ENCODE results near the gene RALGAPB. TPM values are rescaled to one million over a fixed set of nuclear protein-coding genes. Genes with fewer than 3 reads are reported as not detected.
"Not testable (repeated sequence)": the region's sequence is repeated elsewhere in the genome, so short reads cannot be mapped to it uniquely, and the experiment has no call there.

Gene RALGAPB
- polyA plus RNA-seq, 3 donors: 31.3 to 47.0 (median 43.4) TPM

GRCh38 chr20:38445901-38446425 lies 26.7 kb upstream of the RALGAPB start:
- DNase-seq: no peak

- peak; percentile 93 for DNase-seq
Measured at GRCh38 chr20:38446441-38447209, 26.0 kb upstream of the RALGAPB start.

- no peak for DNase-seq
Measured at GRCh38 chr20:38447251-38447661, 25.4 kb upstream of the RALGAPB start.

GRCh38 chr20:38447931-38448675 lies 24.5 kb upstream of the RALGAPB start:
- DNase-seq: no peak

GRCh38 chr20:38449046-38449445 lies 23.6 kb upstream of the RALGAPB start:
- DNase-seq: no peak

GRCh38 chr20:38450412-38450975 lies 22.1 kb upstream of the RALGAPB start:
- DNase-seq: no peak

- no peak for DNase-seq
Measured at GRCh38 chr20:38452880-38453624, 19.6 kb upstream of the RALGAPB start.

- DNase-seq: no peak
Measured at GRCh38 chr20:38453941-38454340, 18.7 kb upstream of the RALGAPB start.

GRCh38 chr20:38454556-38455473 lies 17.8 kb upstream of the RALGAPB start:
- DNase-seq: no peak

GRCh38 chr20:38458314-38458713 lies 14.3 kb upstream of the RALGAPB start:
- no peak for DNase-seq

- peak; percentile 77 for DNase-seq
Measured at GRCh38 chr20:38460040-38460623, 12.5 kb upstream of the RALGAPB start.

GRCh38 chr20:38460631-38461030 lies 12.0 kb upstream of the RALGAPB start:
- not testable (repeated sequence) for DNase-seq

GRCh38 chr20:38461167-38461566 lies 11.5 kb upstream of the RALGAPB start:
- DNase-seq: not testable (repeated sequence)

- DNase-seq: not testable (repeated sequence)
Measured at GRCh38 chr20:38461569-38461968, 11.1 kb upstream of the RALGAPB start.

- DNase-seq: no peak
Measured at GRCh38 chr20:38466171-38466570, 6.5 kb upstream of the RALGAPB start.

GRCh38 chr20:38466983-38467382 lies 5.7 kb upstream of the RALGAPB start:
- no peak for DNase-seq

- no peak for DNase-seq
Measured at GRCh38 chr20:38471245-38471644, 1.4 kb upstream of the RALGAPB start.

GRCh38 chr20:38471987-38472512 lies 593 bp upstream of the RALGAPB start:
- no peak for DNase-seq

- DNase-seq: peak; percentile 30
Measured at GRCh38 chr20:38473367-38473795, 738 bp downstream of the RALGAPB start.

GRCh38 chr20:38477747-38478146 lies 5.1 kb downstream of the RALGAPB start:
- DNase-seq: no peak
